ENCODE data around the gene GALNS. TPM values are rescaled to one million over a fixed set of nuclear protein-coding genes. Genes with fewer than 3 reads are reported as not detected.
A peak's percentile ranks its signal among the peaks of the same experiment; 100 is the strongest.

The GALNS gene
- total and polyA plus RNA-seq, 2 of the 8 experiments (the other 6 are each of a cell fraction or from before 2014, with no cell fraction given), result 8.9 to 17.8 TPM

GRCh38 chr16:88863426-88863825 is 6.7 kb upstream of the GALNS start:
- Histone ChIP-seq H2BK5ac (ENCODE audit: low read depth, low read length) (no peak overlapping the region), H2BK20ac (ENCODE audit: low read length) (no peak overlapping the region), H3K79me2 (ENCODE audit: control insufficient read depth in 1 of 2, insufficient read depth in 2 of 2, low read length in 2 of 2) (0 out of 4 replicates have a peak, but pooled peaks cover 0 to 1% of the 10 kb centered on the region in 2 experiments), H3K9me3 (ENCODE audit: insufficient read depth in 2 of 2, low read depth in 1 of 2, low read length in 1 of 2) (no peaks in the 10 kb centered on the region), H3K4me3 (ENCODE audit: extremely low read depth in 1 of 4, insufficient read depth in 2 of 4, low read depth in 3 of 4, low read length in 4 of 4) (no peak overlapping the region), H3K56ac (replicated peaks; ENCODE audit: insufficient read length, low read depth, low read length) (no peak overlapping the region), H4K5ac (ENCODE audit: insufficient read length, low read depth, low read length) (no peak overlapping the region), H2AFZ (ENCODE audit: low read length) (no peak overlapping the region), H2BK15ac (ENCODE audit: low read length) (no peak overlapping the region), H3K14ac (ENCODE audit: insufficient read length) (no peak overlapping the region), H3K4me1 (replicated peaks in 1 of 4; ENCODE audit: control insufficient read depth in 3 of 4, insufficient read depth in 4 of 4, low read length in 3 of 4) (no peaks in the 10 kb centered on the region), H3K4ac (replicated peaks; ENCODE audit: insufficient read length, low read depth, low read length) (no peak overlapping the region), H3K18ac (ENCODE audit: extremely low read depth, low read length) (no peak overlapping the region), H4K20me1 (replicated peaks in 1 of 2; ENCODE audit: control insufficient read depth in 1 of 2, insufficient read depth in 2 of 2, low read length in 2 of 2) (peaks cover 2 to 4% of the 10 kb centered on the region in 2 experiments), H3K4me2 (ENCODE audit: insufficient read depth in 1 of 2, low read depth in 2 of 2, low read length in 2 of 2) (no peak overlapping the region), H4K8ac (ENCODE audit: extremely low read depth, insufficient read depth, low read length) (peak overlapping the region; percentile 40; the same call in 1 of the 2 replicates), H3K27ac (ENCODE audit: low read depth, low read length) (no peak overlapping the region), H2BK120ac (replicated peaks; ENCODE audit: low read depth, low read length) (no peak overlapping the region), H3K23ac (ENCODE audit: insufficient read length) (no peak overlapping the region), H3K79me1 (ENCODE audit: low read depth, low read length) (peaks cover 2% of the 10 kb centered on the region; the same call in 1 of the 2 replicates), H2AK5ac (ENCODE audit: low read depth, low read length) (no peak overlapping the region), H3K23me2 (ENCODE audit: low read depth, low read length) (no peaks in the 10 kb centered on the region), H4K91ac (replicated peaks; ENCODE audit: insufficient read length, low read length) (no peak overlapping the region), H2BK12ac (ENCODE audit: low read depth, low read length) (no peak overlapping the region), H3K9ac (replicated peaks in 1 of 4; ENCODE audit: extremely low read depth in 1 of 4, low read depth in 3 of 4, low read length in 3 of 4) (no peak overlapping the region), H3K36me3 (ENCODE audit: control insufficient read depth in 2 of 4, insufficient read depth in 4 of 4, low read length in 3 of 4) (peaks cover 11 to 21% (median 15%) of the 10 kb centered on the region in 4 experiments), H3K27me3 (replicated peaks in 1 of 4; ENCODE audit: control insufficient read depth in 3 of 4, extremely low read depth in 1 of 4, insufficient read depth in 3 of 4, low read length in 3 of 4) (no peaks in the 10 kb centered on the region)
- FAIRE-seq (no peak), DNase-seq (ENCODE audit: low read depth in 1 of 2, low spot score in 2 of 2) (no peak)
- WGBS, 2 experiments (ENCODE audit: extremely low coverage in 1 of 2, insufficient coverage in 1 of 2, insufficient read length in 1 of 2, insufficient replicate concordance in 2 of 2, low coverage in 1 of 2, low lambda C conversion rate in 2 of 2, missing lambda C conversion rate in 1 of 2), result 92% methylated on average over 12 of the region's 13 CpGs; no CpG with 5 or more reads in 1 of the 2 experiments
- POLR2A ChIA-PET (ENCODE audit: partially characterized antibody), result interaction anchor here (0.8 to 1.8 kb wide), 5 partner anchors 9 to 306 kb away, joined by 3 to 5 read pairs (median 3); no protein-coding TSS in a partner anchor
- CTCF ChIA-PET (ENCODE audit: partially characterized antibody), result interaction anchor here (1.7 to 1.8 kb wide), 2 partner anchors 47 to 111 kb away, joined by 4 to 5 read pairs; no protein-coding TSS in a partner anchor
- TF ChIP-seq MAFK (IDR thresholded peaks at IDR 0.05; ENCODE audit: low read depth, low read length) (no peak), JUN (IDR thresholded peaks at IDR 0.05; ENCODE audit: low read depth, low read length) (no peak), CEBPB (IDR thresholded peaks at IDR 0.05; ENCODE audit: low read depth, low read length) (no peak)
